Keratinocyte (primary cell): ENCODE results near the gene ERGIC2. TPM values are rescaled to one million over a fixed set of nuclear protein-coding genes. Genes with fewer than 3 reads are reported as not detected.

Source experiments
- DNase-seq: peaks from one replicate; pipeline ENCODE4 v3.0.0-alpha.2; 2011; ENCODE audit warnings: low read depth, missing footprints, low spot score
- FAIRE-seq: peaks from 2 replicates; lab custom pipeline; 2011; peaks lifted over from hg19 to GRCh38; lab: Jason Lieb, UNC
- H2AFZ ChIP-seq: 2 replicates; pipeline ENCODE4 v1.6.0; 2012; ENCODE audit warnings: low read length, control low read depth, inconsistent platforms; ENCODE audit not compliant: control insufficient read depth
- H3K27ac ChIP-seq: 2 replicates; pipeline ENCODE4 v1.5.1; 2011; ENCODE audit warnings: low read length; ENCODE audit not compliant: control insufficient read depth, insufficient read depth
- H3K27me3 ChIP-seq: 3 replicates; pipeline ENCODE4 v1.6.0; 2011; ENCODE audit warnings: low read length; ENCODE audit not compliant: control insufficient read depth, insufficient read depth; ENCODE audit errors: extremely low read depth
- H3K36me3 ChIP-seq, 2 experiments: 2 replicates in 1 of 2; 3 replicates in 1 of 2; pipeline ENCODE4 v1.5.1; 2011; ENCODE audit warnings: low read length in 2 of 2, mild to moderate bottlenecking in 1 of 2; ENCODE audit not compliant: control insufficient read depth in 2 of 2, insufficient read depth in 2 of 2; ENCODE audit errors: extremely low read depth in 1 of 2
- H3K4me1 ChIP-seq: 3 replicates; pipeline ENCODE4 v1.5.1; 2011; ENCODE audit warnings: low read length; ENCODE audit not compliant: control insufficient read depth, insufficient read depth; ENCODE audit errors: extremely low read depth
- H3K4me2 ChIP-seq: 3 replicates; pipeline ENCODE4 v1.6.0; 2011; ENCODE audit warnings: low read depth, low read length; ENCODE audit not compliant: control insufficient read depth, insufficient read depth; ENCODE audit errors: extremely low read depth
- H3K4me3 ChIP-seq, 3 experiments: fragments of 200-600 bp in 1 of 3; sonication (generic) in 1 of 3; 2 replicates in 2 of 3; 3 replicates in 1 of 3; pipeline ENCODE4 v1.5.1; 2011 to 2016; ENCODE audit warnings: low read length in 3 of 3, mild to moderate bottlenecking in 3 of 3, control low read depth in 2 of 3, inconsistent platforms in 1 of 3, low read depth in 1 of 3, mixed read lengths in 1 of 3, mixed run types in 1 of 3, moderate library complexity in 1 of 3; ENCODE audit not compliant: control insufficient read depth in 2 of 3, insufficient read depth in 2 of 3; ENCODE audit errors: extremely low read depth in 1 of 3
- H3K79me2 ChIP-seq: 2 replicates; pipeline ENCODE4 v1.6.0; 2012; ENCODE audit warnings: low read length; ENCODE audit not compliant: control insufficient read depth, insufficient read depth
- H3K9ac ChIP-seq: 3 replicates; pipeline ENCODE4 v1.6.0; 2011; ENCODE audit warnings: low read length; ENCODE audit not compliant: control insufficient read depth, insufficient read depth; ENCODE audit errors: extremely low read depth
- H3K9me1 ChIP-seq: 3 replicates; pipeline ENCODE4 v1.6.0; 2011; ENCODE audit warnings: low read length; ENCODE audit not compliant: control insufficient read depth, insufficient read depth; ENCODE audit errors: extremely low read depth
- H3K9me3 ChIP-seq: 2 replicates; pipeline ENCODE4 v1.5.1; 2012; ENCODE audit warnings: low read depth, low read length; ENCODE audit not compliant: control insufficient read depth
- H4K20me1 ChIP-seq: 3 replicates; pipeline ENCODE4 v1.6.0; 2011; ENCODE audit warnings: low read length; ENCODE audit not compliant: control insufficient read depth, insufficient read depth; ENCODE audit errors: extremely low read depth
- EZH2 ChIP-seq: IDR thresholded peaks from one replicate; pipeline ENCODE4 v1.6.1; 2012; ENCODE audit warnings: inconsistent platforms, mild to moderate bottlenecking, low read length, moderate library complexity
- dilution Hi-C: fragments of 300-500 bp; cut with MboI; formaldehyde crosslinking; loops from one replicate; pipeline ENCODE4 v1.7.0; 2020; ENCODE audit warnings: low sequenced_read_pairs; ENCODE audit not compliant: extremely low pct_ligation_motif_present
- polyA plus RNA-seq, 5 experiments: library from polyadenylated mRNA; depleted of rRNA in 3 of 5; stranded (reverse) in 3 of 5; stranded (forward) in 1 of 5; unstranded in 1 of 5; fragments of >200 nt; gene quantifications; 1 replicate in 1 of 5; 2 replicates in 3 of 5; 3 replicates in 1 of 5; pipeline versions ENCODE4 v1.2.1 to v1.2.3, GENCODE V29; 2011 to 2012; ENCODE audit warnings: missing spikeins in 2 of 5, low read depth in 1 of 5, low replicate concordance in 1 of 5
- TF ChIP-seq, protein P1 (sequence below), 3 experiments: IDR thresholded peaks in 1 of 3; conservative IDR thresholded peaks in 1 of 3; optimal IDR thresholded peaks in 1 of 3; 2 replicates in 2 of 3; 3 replicates in 1 of 3; pipeline versions ENCODE3 to v1.5.1; 2011; ENCODE audit warnings: low read length in 3 of 3, mild to moderate bottlenecking in 3 of 3, moderate library complexity in 2 of 3, control low read depth in 1 of 3, inconsistent platforms in 1 of 3; ENCODE audit not compliant: insufficient read depth in 2 of 3; ENCODE audit errors: extremely low read depth in 1 of 3

Gene ERGIC2
- polyA plus RNA-seq, 1 donor (not counting 4 experiments of a cell fraction or from before 2014, with no cell fraction given): 62.4 TPM

DNA sequence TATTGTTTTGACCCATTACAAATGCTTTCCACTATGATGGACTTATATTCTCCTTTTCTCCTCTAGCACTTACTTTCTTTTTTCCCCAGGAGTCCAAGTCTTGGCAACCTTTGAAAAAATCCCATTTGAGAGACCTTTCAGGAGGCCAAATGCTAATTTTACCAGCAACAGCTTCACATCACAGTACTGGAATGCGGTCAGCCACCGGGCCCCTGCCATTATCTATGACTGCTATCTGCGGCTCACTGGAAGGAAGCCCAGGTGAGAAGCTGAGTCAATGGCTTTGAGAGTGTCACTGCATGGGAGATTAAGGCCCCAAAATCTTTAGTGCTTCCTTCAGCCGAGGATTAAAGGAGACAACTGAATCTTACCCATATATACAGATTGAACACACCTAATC, 64.2 kb downstream of the ERGIC2 start:
- Histone ChIP-seq H3K79me2 (no peaks in the 10 kb centered on the region), H3K27me3 (no peaks in the 10 kb centered on the region), H3K4me1 (peaks cover 9% of the 10 kb centered on the region), H3K9me1 (no peaks in the 10 kb centered on the region), H3K9ac (no peak overlapping the region), H4K20me1 (no peaks in the 10 kb centered on the region), H3K9me3 (no peaks in the 10 kb centered on the region), H3K4me3 (no peak overlapping the region), H3K4me2 (no peak overlapping the region), H3K27ac (no peak overlapping the region), H2AFZ (no peak overlapping the region), H3K36me3 (no peaks in the 10 kb centered on the region)
- DNase-seq: no peak
- FAIRE-seq: no peak
- dilution Hi-C loops: no loop called here
- TF ChIP-seq EZH2: no peak
- TF ChIP-seq, protein P1, sequence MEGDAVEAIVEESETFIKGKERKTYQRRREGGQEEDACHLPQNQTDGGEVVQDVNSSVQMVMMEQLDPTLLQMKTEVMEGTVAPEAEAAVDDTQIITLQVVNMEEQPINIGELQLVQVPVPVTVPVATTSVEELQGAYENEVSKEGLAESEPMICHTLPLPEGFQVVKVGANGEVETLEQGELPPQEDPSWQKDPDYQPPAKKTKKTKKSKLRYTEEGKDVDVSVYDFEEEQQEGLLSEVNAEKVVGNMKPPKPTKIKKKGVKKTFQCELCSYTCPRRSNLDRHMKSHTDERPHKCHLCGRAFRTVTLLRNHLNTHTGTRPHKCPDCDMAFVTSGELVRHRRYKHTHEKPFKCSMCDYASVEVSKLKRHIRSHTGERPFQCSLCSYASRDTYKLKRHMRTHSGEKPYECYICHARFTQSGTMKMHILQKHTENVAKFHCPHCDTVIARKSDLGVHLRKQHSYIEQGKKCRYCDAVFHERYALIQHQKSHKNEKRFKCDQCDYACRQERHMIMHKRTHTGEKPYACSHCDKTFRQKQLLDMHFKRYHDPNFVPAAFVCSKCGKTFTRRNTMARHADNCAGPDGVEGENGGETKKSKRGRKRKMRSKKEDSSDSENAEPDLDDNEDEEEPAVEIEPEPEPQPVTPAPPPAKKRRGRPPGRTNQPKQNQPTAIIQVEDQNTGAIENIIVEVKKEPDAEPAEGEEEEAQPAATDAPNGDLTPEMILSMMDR (optimal IDR thresholded peaks at IDR 0.05 in 1 of 3, IDR thresholded peaks at IDR 0.05 in 1 of 3, conservative IDR thresholded peaks at IDR 0.05 in 1 of 3; ENCODE audit: extremely low read depth in 1 of 3, insufficient read depth in 2 of 3, low read length in 3 of 3): no peak

DNA sequence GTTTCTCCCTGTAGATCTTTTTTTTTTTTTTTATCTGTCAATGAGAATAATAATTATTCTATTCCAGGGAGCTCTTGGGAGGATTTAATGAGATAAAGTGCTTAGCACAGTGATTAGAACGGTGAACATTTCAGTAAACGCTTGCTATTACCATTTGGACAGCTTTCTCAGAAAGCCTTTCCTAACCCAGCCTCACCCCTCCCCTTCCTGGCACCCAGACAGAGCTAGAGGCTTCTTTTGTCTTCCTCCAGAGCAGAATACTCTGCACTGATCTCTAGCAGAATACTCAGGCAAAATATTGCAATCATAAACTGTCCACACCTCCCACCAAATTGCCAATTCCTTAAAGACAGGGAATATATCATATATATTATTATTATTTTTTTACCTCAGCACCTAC, 66.6 kb downstream of the ERGIC2 start:
- Histone ChIP-seq H3K36me3 (no peaks in the 10 kb centered on the region), H3K9ac (no peak overlapping the region), H2AFZ (no peak overlapping the region), H3K27me3 (no peaks in the 10 kb centered on the region), H3K27ac (no peak overlapping the region), H3K4me3 (no peak overlapping the region), H3K4me2 (no peak overlapping the region), H3K9me3 (no peaks in the 10 kb centered on the region), H3K4me1 (peaks cover 4% of the 10 kb centered on the region), H3K79me2 (no peaks in the 10 kb centered on the region), H4K20me1 (no peaks in the 10 kb centered on the region), H3K9me1 (no peaks in the 10 kb centered on the region)
- FAIRE-seq (no peak), DNase-seq (no peak)
- dilution Hi-C loops: no loop called here
- no peak for TF ChIP-seq EZH2
- TF ChIP-seq, protein P1 (optimal IDR thresholded peaks at IDR 0.05 in 1 of 3, IDR thresholded peaks at IDR 0.05 in 1 of 3, conservative IDR thresholded peaks at IDR 0.05 in 1 of 3; ENCODE audit: extremely low read depth in 1 of 3, insufficient read depth in 2 of 3, low read length in 3 of 3): no peak
